Measurements from ENCODE around the gene RIPOR3.
A peak's percentile ranks its signal among the peaks of the same experiment; 100 is the strongest.
"Not testable (repeated sequence)": the region's sequence is repeated elsewhere in the genome, so short reads cannot be mapped to it uniquely, and the experiment has no call there.

Gene RIPOR3

DNA sequence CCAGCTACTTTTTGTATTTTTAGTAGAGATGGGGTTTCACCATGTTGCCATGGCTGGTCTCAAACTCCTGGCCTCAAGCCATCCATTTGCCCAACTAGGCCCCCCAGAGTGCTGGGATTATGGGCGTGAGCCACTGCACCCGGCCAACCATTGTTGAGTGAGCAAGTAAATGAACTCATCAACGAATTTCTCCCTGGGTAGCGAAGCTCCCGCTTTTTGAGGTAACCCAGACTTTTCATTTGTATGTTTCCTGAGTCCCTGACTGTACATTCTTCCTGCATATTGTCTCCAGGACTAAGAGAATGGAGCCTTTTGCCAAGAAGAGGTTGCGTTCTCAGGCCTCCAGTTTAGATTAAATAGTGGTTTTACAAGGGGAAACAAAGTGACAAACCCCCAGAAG lies 36.4 kb downstream of the RIPOR3 start:
- H3K9me3 ChIP-seq (ENCODE audit: control insufficient read depth, insufficient read depth, low read length): no peaks in the 10 kb centered on the region
- no peak overlapping the region for H3K4me3 ChIP-seq (ENCODE audit: low read length)
- H3K36me3 ChIP-seq (ENCODE audit: control insufficient read depth, insufficient read depth, low read length): no peaks in the 10 kb centered on the region
- no CpG with 5 or more reads among the region's 6 CpGs for WGBS (ENCODE audit: insufficient coverage, insufficient read length)
- H3K27ac ChIP-seq (ENCODE audit: low read length): no peak overlapping the region
- H3K27me3 ChIP-seq (ENCODE audit: control insufficient read depth, insufficient read depth, low read length): no peaks in the 10 kb centered on the region
- no peak for DNase-seq (ENCODE audit: low read depth, low spot score)
- no peaks in the 10 kb centered on the region for H3K4me1 ChIP-seq (ENCODE audit: control insufficient read depth, insufficient read depth, low read length)

- Histone ChIP-seq H3K27ac (ENCODE audit: low read length) (no peak overlapping the region), H3K4me1 (ENCODE audit: control insufficient read depth, insufficient read depth, low read length) (no peaks in the 10 kb centered on the region), H3K36me3 (ENCODE audit: control insufficient read depth, insufficient read depth, low read length) (no peaks in the 10 kb centered on the region), H3K4me3 (ENCODE audit: low read length) (no peak overlapping the region), H3K9me3 (ENCODE audit: control insufficient read depth, insufficient read depth, low read length) (no peaks in the 10 kb centered on the region), H3K27me3 (ENCODE audit: control insufficient read depth, insufficient read depth, low read length) (no peaks in the 10 kb centered on the region)
- no CpG with 5 or more reads among the region's 11 CpGs for WGBS (ENCODE audit: insufficient coverage, insufficient read length)
- DNase-seq (ENCODE audit: low read depth, low spot score): no peak
Observed at GRCh38 chr20:50652702-50653294, 38.5 kb downstream of the RIPOR3 start.

- no peak for DNase-seq (ENCODE audit: low read depth, low spot score)
- no CpG with 5 or more reads among the region's 4 CpGs for whole genome bisulfite sequencing (ENCODE audit: insufficient coverage, insufficient read length)
- Histone ChIP-seq H3K27me3 (ENCODE audit: control insufficient read depth, insufficient read depth, low read length) (no peaks in the 10 kb centered on the region), H3K9me3 (ENCODE audit: control insufficient read depth, insufficient read depth, low read length) (no peaks in the 10 kb centered on the region), H3K27ac (ENCODE audit: low read length) (no peak overlapping the region), H3K36me3 (ENCODE audit: control insufficient read depth, insufficient read depth, low read length) (no peaks in the 10 kb centered on the region), H3K4me1 (ENCODE audit: control insufficient read depth, insufficient read depth, low read length) (no peaks in the 10 kb centered on the region), H3K4me3 (ENCODE audit: low read length) (no peak overlapping the region)
Observed at GRCh38 chr20:50651676-50652075, 39.7 kb downstream of the RIPOR3 start.

- no peaks in the 10 kb centered on the region for H3K27me3 ChIP-seq (ENCODE audit: control insufficient read depth, insufficient read depth, low read length)
- no peaks in the 10 kb centered on the region for H3K9me3 ChIP-seq (ENCODE audit: control insufficient read depth, insufficient read depth, low read length)
- WGBS (ENCODE audit: insufficient coverage, insufficient read length): no CpG with 5 or more reads among the region's 5 CpGs
- peaks cover 3% of the 10 kb centered on the region for H3K4me1 ChIP-seq (ENCODE audit: control insufficient read depth, insufficient read depth, low read length)
- no peak overlapping the region for H3K4me3 ChIP-seq (ENCODE audit: low read length)
- H3K27ac ChIP-seq (ENCODE audit: low read length): no peak overlapping the region
- no peak for DNase-seq (ENCODE audit: low read depth, low spot score)
- H3K36me3 ChIP-seq (ENCODE audit: control insufficient read depth, insufficient read depth, low read length): no peaks in the 10 kb centered on the region
Observed at GRCh38 chr20:50649590-50649989, 41.8 kb downstream of the RIPOR3 start.

- no CpG with 5 or more reads among the region's 6 CpGs for WGBS (ENCODE audit: insufficient coverage, insufficient read length)
- no peak for DNase-seq (ENCODE audit: low read depth, low spot score)
- Histone ChIP-seq H3K9me3 (ENCODE audit: control insufficient read depth, insufficient read depth, low read length) (no peaks in the 10 kb centered on the region), H3K4me3 (ENCODE audit: low read length) (no peak overlapping the region), H3K27me3 (ENCODE audit: control insufficient read depth, insufficient read depth, low read length) (no peaks in the 10 kb centered on the region), H3K36me3 (ENCODE audit: control insufficient read depth, insufficient read depth, low read length) (no peaks in the 10 kb centered on the region), H3K4me1 (ENCODE audit: control insufficient read depth, insufficient read depth, low read length) (peaks cover 3% of the 10 kb centered on the region), H3K27ac (ENCODE audit: low read length) (no peak overlapping the region)
Observed at GRCh38 chr20:50648651-50649050, 42.7 kb downstream of the RIPOR3 start.

- Histone ChIP-seq H3K36me3 (ENCODE audit: control insufficient read depth, insufficient read depth, low read length) (no peaks in the 10 kb centered on the region), H3K27me3 (ENCODE audit: control insufficient read depth, insufficient read depth, low read length) (no peaks in the 10 kb centered on the region), H3K4me3 (ENCODE audit: low read length) (no peak overlapping the region), H3K4me1 (ENCODE audit: control insufficient read depth, insufficient read depth, low read length) (peaks cover 5% of the 10 kb centered on the region), H3K27ac (ENCODE audit: low read length) (no peak overlapping the region), H3K9me3 (ENCODE audit: control insufficient read depth, insufficient read depth, low read length) (no peaks in the 10 kb centered on the region)
- WGBS (ENCODE audit: insufficient coverage, insufficient read length): no CpG with 5 or more reads among the region's 1 CpG
- DNase-seq (ENCODE audit: low read depth, low spot score): no peak
Observed at GRCh38 chr20:50646483-50646996, 44.8 kb downstream of the RIPOR3 start.

DNA sequence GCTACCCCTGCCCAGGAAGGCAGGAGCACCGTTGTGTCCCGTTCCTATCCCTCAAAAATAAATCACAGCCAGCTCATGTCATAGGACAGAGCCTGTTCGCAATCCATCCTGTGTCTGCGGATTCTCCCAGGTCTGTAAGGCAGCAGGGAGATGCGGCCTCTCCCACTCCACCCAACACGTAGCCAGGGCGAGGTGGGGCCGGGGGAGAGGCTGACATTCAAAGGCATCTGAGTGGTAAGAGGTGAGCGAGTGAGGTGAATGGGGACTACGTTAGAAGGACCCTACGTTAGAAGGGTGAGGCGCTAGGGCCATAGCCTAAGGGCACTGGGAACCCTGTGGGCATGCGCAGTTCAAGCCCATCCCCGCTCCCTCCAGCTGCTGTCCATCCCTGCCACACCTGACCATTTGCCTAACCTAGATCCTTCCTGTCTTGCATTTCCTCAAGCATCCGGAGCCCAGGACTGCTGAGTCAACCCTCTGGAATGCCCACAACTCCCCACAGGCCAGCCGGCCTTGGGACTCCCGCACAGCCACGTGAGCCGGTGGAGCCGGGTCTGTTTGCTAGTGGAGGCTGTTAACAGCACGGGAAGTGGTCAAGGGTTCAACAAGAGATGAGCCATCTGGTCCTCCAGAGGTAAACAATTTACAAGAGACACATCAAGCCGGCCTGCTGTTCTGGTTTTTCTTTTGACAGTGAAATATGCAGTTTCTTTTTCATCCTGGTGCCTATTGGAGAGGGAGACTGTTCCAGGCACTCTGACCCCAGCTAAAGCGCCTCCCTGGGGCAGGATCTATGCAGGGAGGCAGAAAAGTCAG lies 45.9 kb downstream of the RIPOR3 start:
- no CpG with 5 or more reads among the region's 23 CpGs for WGBS (ENCODE audit: insufficient coverage, insufficient read length)
- Histone ChIP-seq H3K27ac (ENCODE audit: low read length) (no peak overlapping the region), H3K4me3 (ENCODE audit: low read length) (no peak overlapping the region), H3K9me3 (ENCODE audit: control insufficient read depth, insufficient read depth, low read length) (no peaks in the 10 kb centered on the region), H3K36me3 (ENCODE audit: control insufficient read depth, insufficient read depth, low read length) (no peaks in the 10 kb centered on the region), H3K4me1 (ENCODE audit: control insufficient read depth, insufficient read depth, low read length) (peaks cover 6% of the 10 kb centered on the region), H3K27me3 (ENCODE audit: control insufficient read depth, insufficient read depth, low read length) (no peaks in the 10 kb centered on the region)
- peak; percentile 88 for DNase-seq (ENCODE audit: low read depth, low spot score)

DNA sequence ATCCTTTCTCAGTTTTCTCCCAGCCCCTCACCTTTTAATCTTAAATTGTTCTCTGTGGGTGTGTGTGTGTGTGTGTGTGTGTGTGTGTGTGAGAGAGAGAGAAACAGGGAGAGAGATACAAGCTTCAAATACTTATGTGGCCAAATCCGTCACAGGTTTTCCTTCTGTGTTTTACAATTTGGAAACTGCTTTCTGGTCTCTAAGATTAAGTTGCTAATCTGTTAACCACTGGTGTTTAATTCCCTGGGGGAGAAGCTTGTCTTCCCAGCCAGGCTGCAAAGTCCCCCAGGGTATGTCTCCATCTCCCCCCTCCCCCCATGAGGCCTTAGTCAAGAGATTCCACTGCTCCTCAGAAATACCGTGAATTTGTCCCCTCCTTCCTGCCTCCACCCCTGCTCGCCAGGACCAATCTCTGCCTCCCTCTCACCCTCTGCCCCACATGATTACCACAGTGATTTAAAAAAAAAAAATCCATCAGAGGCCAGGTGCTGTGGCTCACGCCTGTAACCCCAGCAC lies 49.0 kb downstream of the RIPOR3 start:
- Histone ChIP-seq H3K36me3 (ENCODE audit: control insufficient read depth, insufficient read depth, low read length) (no peaks in the 10 kb centered on the region), H3K9me3 (ENCODE audit: control insufficient read depth, insufficient read depth, low read length) (no peaks in the 10 kb centered on the region), H3K27ac (ENCODE audit: low read length) (no peak overlapping the region), H3K4me1 (ENCODE audit: control insufficient read depth, insufficient read depth, low read length) (peaks cover 8% of the 10 kb centered on the region), H3K4me3 (ENCODE audit: low read length) (no peak overlapping the region), H3K27me3 (ENCODE audit: control insufficient read depth, insufficient read depth, low read length) (no peaks in the 10 kb centered on the region)
- DNase-seq (ENCODE audit: low read depth, low spot score): no peak
- WGBS (ENCODE audit: insufficient coverage, insufficient read length): no CpG with 5 or more reads among the region's 4 CpGs

- H3K4me3 ChIP-seq (ENCODE audit: low read length); H3K36me3 ChIP-seq (ENCODE audit: control insufficient read depth, insufficient read depth, low read length); H3K9me3 ChIP-seq (ENCODE audit: control insufficient read depth, insufficient read depth, low read length); DNase-seq (ENCODE audit: low read depth, low spot score); H3K27me3 ChIP-seq (ENCODE audit: control insufficient read depth, insufficient read depth, low read length); H3K27ac ChIP-seq (ENCODE audit: low read length): not testable (repeated sequence)
- H3K4me1 ChIP-seq (ENCODE audit: control insufficient read depth, insufficient read depth, low read length): peaks cover 11% of the 10 kb centered on the region
- WGBS (ENCODE audit: insufficient coverage, insufficient read length): no CpG with 5 or more reads among the region's 11 CpGs
Observed at GRCh38 chr20:50641625-50642287, 49.6 kb downstream of the RIPOR3 start.

- not testable (repeated sequence) for DNase-seq (ENCODE audit: low read depth, low spot score); H3K9me3 ChIP-seq (ENCODE audit: control insufficient read depth, insufficient read depth, low read length); H3K27me3 ChIP-seq (ENCODE audit: control insufficient read depth, insufficient read depth, low read length); H3K36me3 ChIP-seq (ENCODE audit: control insufficient read depth, insufficient read depth, low read length); H3K4me3 ChIP-seq (ENCODE audit: low read length); H3K27ac ChIP-seq (ENCODE audit: low read length)
- WGBS (ENCODE audit: insufficient coverage, insufficient read length): no CpG with 5 or more reads among the region's 20 CpGs
- peaks cover 14% of the 10 kb centered on the region for H3K4me1 ChIP-seq (ENCODE audit: control insufficient read depth, insufficient read depth, low read length)
Observed at GRCh38 chr20:50639971-50640711, 51.2 kb downstream of the RIPOR3 start.

Data from iPS DF 6.9 (cell line).